GM23248 (cell line): Measurements from ENCODE around the gene TARP.

Experiments used
- DNase-seq: peaks from one replicate; pipeline ENCODE4 v3.0.0-alpha.2; 2015
- H2AFZ ChIP-seq: fragments of 200-600 bp; sonication (generic); 2 replicates; pipeline ENCODE4 v1.6.1; 2016; ENCODE audit warnings: antibody characterized with exemption
- H3F3A ChIP-seq: fragments of 200-600 bp; sonication (generic); 2 replicates; pipeline ENCODE4 v1.6.1; 2016; ENCODE audit warnings: mild to moderate bottlenecking, antibody characterized with exemption, mixed run types; ENCODE audit not compliant: insufficient read depth
- H3K27ac ChIP-seq: fragments of 200-600 bp; sonication (generic); 2 replicates; pipeline ENCODE4 v1.5.1; 2016; ENCODE audit warnings: mild to moderate bottlenecking
- H3K27me3 ChIP-seq: fragments of 200-600 bp; sonication (generic); replicated peaks from 2 replicates; pipeline ENCODE4 v1.6.1; 2016; ENCODE audit warnings: mild to moderate bottlenecking; ENCODE audit not compliant: insufficient read depth
- H3K36me3 ChIP-seq: fragments of 200-600 bp; sonication (generic); 2 replicates; pipeline ENCODE4 v1.6.1; 2016; ENCODE audit warnings: low read depth, mild to moderate bottlenecking
- H3K4me1 ChIP-seq: fragments of 200-600 bp; sonication (generic); 2 replicates; pipeline ENCODE4 v1.6.1; 2016; ENCODE audit warnings: mild to moderate bottlenecking; ENCODE audit not compliant: insufficient read depth
- H3K4me2 ChIP-seq: fragments of 200-600 bp; sonication (generic); one replicate; pipeline ENCODE4 v1.6.1; 2016; ENCODE audit warnings: mild to moderate bottlenecking; ENCODE audit not compliant: unreplicated experiment
- H3K4me3 ChIP-seq: fragments of 200-600 bp; sonication (generic); 2 replicates; pipeline ENCODE4 v1.5.1; 2016; ENCODE audit warnings: mild to moderate bottlenecking
- H3K79me2 ChIP-seq: fragments of 200-600 bp; sonication (generic); 2 replicates; pipeline ENCODE4 v1.6.1; 2016; ENCODE audit warnings: mild to moderate bottlenecking; ENCODE audit not compliant: insufficient read depth
- H3K9ac ChIP-seq: fragments of 200-600 bp; sonication (generic); 2 replicates; pipeline ENCODE4 v1.6.1; 2016; ENCODE audit warnings: mild to moderate bottlenecking
- H3K9me2 ChIP-seq: fragments of 200-600 bp; sonication (generic); 2 replicates; pipeline ENCODE4 v1.6.1; 2016; ENCODE audit warnings: mixed run types, mild to moderate bottlenecking, moderate library complexity; ENCODE audit not compliant: insufficient read depth
- H3K9me3 ChIP-seq: fragments of 200-600 bp; sonication (generic); one replicate; pipeline ENCODE4 v1.6.1; 2017; ENCODE audit warnings: low read depth
- H4K20me1 ChIP-seq: fragments of 200-600 bp; sonication (generic); 2 replicates; pipeline ENCODE4 v1.6.0; 2016; ENCODE audit not compliant: insufficient read depth
- EZH2 ChIP-seq: fragments of 200-600 bp; sonication (generic); IDR thresholded peaks from 2 replicates; pipeline ENCODE4 v1.6.1; 2018; ENCODE audit warnings: antibody characterized with exemption, mild to moderate bottlenecking; ENCODE audit not compliant: insufficient read depth, poor library complexity, severe bottlenecking
- EZH2phosphoT487 ChIP-seq: fragments of 200-600 bp; sonication (generic); IDR thresholded peaks from 2 replicates; pipeline ENCODE4 v1.6.1; 2018; ENCODE audit warnings: antibody characterized with exemption, moderate library complexity, mild to moderate bottlenecking, low read depth; ENCODE audit not compliant: insufficient read depth
- WGBS, 2 experiments: methylation state at CpG; one replicate each; pipeline ENCODE4 v1.1.6; 2015 to 2017; ENCODE audit warnings: low lambda C conversion rate in 2 of 2, low coverage in 1 of 2; ENCODE audit errors: missing lambda C conversion rate in 2 of 2; 5-methylcytosine and 5-hydroxymethylcytosine counted together
- in situ Hi-C: fragments of 300-500 bp; cut with MboI; formaldehyde crosslinking; loops from 2 replicates; pipeline ENCODE4 v1.15.0; 2020

TARP gene

DNA sequence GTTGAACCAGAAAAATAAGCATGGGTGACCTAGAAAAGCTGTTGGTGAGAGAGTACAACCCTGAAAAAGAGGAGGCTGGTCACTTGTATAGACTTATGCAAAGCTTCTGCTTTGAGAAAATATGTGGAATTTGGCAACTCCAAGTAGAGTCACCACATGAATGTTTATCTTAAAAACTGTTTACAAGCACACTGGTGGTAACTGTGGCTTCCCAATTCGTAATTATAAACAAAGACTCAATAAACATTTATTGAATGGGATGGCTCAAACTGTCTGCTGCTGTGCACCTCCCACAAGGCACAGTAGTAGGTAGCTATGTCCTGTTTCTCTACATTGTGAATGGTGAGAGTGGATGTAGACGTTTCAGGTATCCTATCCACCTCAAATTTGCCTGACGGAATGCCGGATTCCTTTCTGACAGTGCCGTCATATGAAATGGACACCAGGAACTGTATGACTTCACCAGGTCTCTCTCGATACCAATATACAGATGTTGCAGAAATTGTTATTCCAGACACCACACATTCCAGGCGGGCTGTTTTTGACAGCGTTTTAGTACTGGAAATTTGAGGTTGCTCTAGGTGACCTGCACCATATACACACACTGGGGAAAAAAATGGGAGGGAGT is 43.4 kb upstream of the TARP start:
- H3K9me2 ChIP-seq = no peaks in the 10 kb centered on the region
- H2AFZ ChIP-seq = no peak overlapping the region
- TF ChIP-seq EZH2 = no peak
- no peak for TF ChIP-seq EZH2phosphoT487
- in situ Hi-C loops = no loop called here
- DNase-seq = peak; percentile 42
- H3K36me3 ChIP-seq = no peaks in the 10 kb centered on the region
- 29 to 33% methylated on average over 8 of the region's 8 CpGs for WGBS, 2 experiments
- peaks cover 17% of the 10 kb centered on the region for H3K4me1 ChIP-seq
- no peak overlapping the region for H3K4me2 ChIP-seq
- no peak overlapping the region for H3K9ac ChIP-seq
- H3K79me2 ChIP-seq = no peaks in the 10 kb centered on the region
- no peaks in the 10 kb centered on the region for H3K9me3 ChIP-seq
- H3K27ac ChIP-seq = no peak overlapping the region
- H3F3A ChIP-seq = peaks cover 11% of the 10 kb centered on the region
- no peaks in the 10 kb centered on the region for H3K27me3 ChIP-seq
- no peaks in the 10 kb centered on the region for H4K20me1 ChIP-seq
- no peak overlapping the region for H3K4me3 ChIP-seq

DNA sequence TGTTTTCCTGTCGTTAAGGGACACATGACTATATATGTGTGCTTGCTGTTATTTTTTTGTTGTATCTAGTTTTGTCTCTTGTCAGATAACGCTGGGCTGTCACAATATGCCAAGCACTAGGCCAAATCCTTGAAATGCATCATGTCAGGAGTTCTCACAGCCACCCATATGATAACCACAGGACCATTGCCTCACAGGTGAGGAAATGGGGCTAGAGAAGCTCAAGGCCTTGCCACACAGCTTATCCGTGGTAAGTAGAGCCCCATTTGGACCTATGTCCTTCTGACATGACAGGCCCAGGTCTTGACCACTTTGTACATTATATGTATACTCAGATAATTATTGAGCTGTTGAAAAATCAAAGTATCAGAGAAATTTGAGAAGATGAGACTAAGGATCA is 42.0 kb upstream of the TARP start:
- no peak overlapping the region for H3K4me3 ChIP-seq
- no peaks in the 10 kb centered on the region for H3K9me3 ChIP-seq
- no peak for DNase-seq
- TF ChIP-seq EZH2 = no peak
- TF ChIP-seq EZH2phosphoT487 = no peak
- no peaks in the 10 kb centered on the region for H4K20me1 ChIP-seq
- H3K36me3 ChIP-seq = no peaks in the 10 kb centered on the region
- H3K4me1 ChIP-seq = peaks cover 6% of the 10 kb centered on the region; the same call in 1 of the 2 replicates
- no peak overlapping the region for H2AFZ ChIP-seq
- H3K9me2 ChIP-seq = no peaks in the 10 kb centered on the region
- in situ Hi-C loops = no loop called here
- H3K27ac ChIP-seq = no peak overlapping the region
- 0 out of 2 replicates have a peak, but pooled peaks cover 4% of the 10 kb centered on the region for H3K27me3 ChIP-seq
- no peak overlapping the region for H3K9ac ChIP-seq
- H3K4me2 ChIP-seq = no peak overlapping the region
- WGBS, 2 experiments = 45 to 52% methylated on average over 3 of the region's 3 CpGs
- no peaks in the 10 kb centered on the region for H3F3A ChIP-seq
- H3K79me2 ChIP-seq = no peaks in the 10 kb centered on the region

DNA sequence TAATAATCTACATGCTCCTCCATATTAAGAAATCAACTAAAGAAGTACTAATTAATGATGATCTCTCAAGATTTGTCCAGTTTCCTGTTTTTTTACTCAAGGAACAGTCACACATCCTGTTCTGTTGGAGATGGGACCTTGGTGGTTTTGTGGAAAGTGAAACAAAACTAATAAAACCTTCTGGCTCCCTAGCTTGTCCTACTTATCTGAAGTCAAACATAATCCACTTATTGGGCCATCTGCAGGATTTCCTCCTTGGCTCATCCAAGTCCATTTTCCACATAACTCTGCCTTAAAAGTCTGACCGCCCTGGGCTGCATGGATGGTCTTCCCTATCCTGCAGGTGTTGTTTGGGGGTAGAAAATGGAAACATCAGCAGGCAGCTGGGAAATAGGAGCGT is 39.4 kb upstream of the TARP start:
- Histone ChIP-seq H4K20me1 (no peaks in the 10 kb centered on the region), H3K9me2 (no peaks in the 10 kb centered on the region), H3K27me3 (peaks cover 8% of the 10 kb centered on the region; the same call in 1 of the 2 replicates), H3K4me3 (no peak overlapping the region), H3K4me1 (no peaks in the 10 kb centered on the region; the same call in 1 of the 2 replicates), H3K27ac (no peak overlapping the region), H3K79me2 (no peaks in the 10 kb centered on the region), H3K4me2 (no peak overlapping the region), H2AFZ (no peak overlapping the region), H3F3A (no peaks in the 10 kb centered on the region), H3K9me3 (no peaks in the 10 kb centered on the region), H3K9ac (no peak overlapping the region), H3K36me3 (no peaks in the 10 kb centered on the region)
- TF ChIP-seq EZH2phosphoT487 = no peak
- WGBS, 2 experiments = 73 to 79% methylated on average over 2 of the region's 2 CpGs
- no peak for DNase-seq
- in situ Hi-C loops = no loop called here

DNA sequence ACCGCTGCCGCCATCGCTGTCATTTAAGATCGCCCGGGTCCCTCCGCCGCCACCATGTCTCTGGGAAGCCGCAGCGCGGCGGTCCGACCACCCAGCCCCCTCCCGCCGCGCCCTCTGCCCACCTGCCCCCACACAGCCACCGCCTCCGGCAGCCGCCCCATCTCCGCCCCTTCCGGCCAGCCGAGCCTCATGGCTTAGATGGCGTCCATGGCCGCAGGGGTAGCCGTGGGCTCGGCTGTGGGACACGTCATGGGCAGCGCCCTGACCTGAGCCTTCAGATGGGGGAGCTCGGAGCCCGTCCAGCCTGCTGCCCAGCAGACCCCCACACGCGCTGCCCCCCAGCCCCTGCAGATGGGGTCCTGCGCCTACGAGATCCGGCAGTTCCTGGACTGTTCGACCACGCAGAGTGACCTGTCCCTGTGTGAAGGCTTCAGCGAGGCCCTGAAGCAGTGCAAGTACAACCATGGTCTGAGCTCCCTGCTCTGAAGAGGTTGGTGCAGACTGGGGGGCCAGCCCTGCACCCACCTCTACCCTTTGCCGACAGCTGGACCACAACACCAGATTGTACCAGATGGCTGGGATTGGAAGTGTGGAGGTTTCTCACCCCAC is 38.0 kb upstream of the TARP start:
- H2AFZ ChIP-seq = peak overlapping the region; percentile 81

More for the DNA sequence above, 38.0 kb upstream of the TARP start:
- H4K20me1 ChIP-seq = no peaks in the 10 kb centered on the region
- H3K4me2 ChIP-seq = peak overlapping the region; percentile 62
- no peaks in the 10 kb centered on the region for H3K79me2 ChIP-seq
- in situ Hi-C loops = no loop called here
- TF ChIP-seq EZH2phosphoT487 = no peak
- TF ChIP-seq EZH2 = no peak
- no peak overlapping the region for H3K27ac ChIP-seq
- no peaks in the 10 kb centered on the region for H3F3A ChIP-seq
- peak; percentile 40 for DNase-seq
- H3K9me2 ChIP-seq = no peaks in the 10 kb centered on the region
- no peaks in the 10 kb centered on the region for H3K9me3 ChIP-seq
- H3K4me3 ChIP-seq = peak overlapping the region; percentile 69
- peak overlapping the region; percentile 58 for H3K9ac ChIP-seq
- H3K4me1 ChIP-seq = no peaks in the 10 kb centered on the region; the same call in 1 of the 2 replicates
- WGBS, 2 experiments = 24 to 33% methylated on average over 24 to 35 of the region's 38 CpGs
- no peaks in the 10 kb centered on the region for H3K36me3 ChIP-seq
- H3K27me3 ChIP-seq = peaks cover 8% of the 10 kb centered on the region; the same call in 1 of the 2 replicates
